BLaER1 treated with 17β-estradiol and CSF1 and Interleukin-3, amounts not matched to agents 10 nM and 100 nM (cell line): Measurements from ENCODE around the gene ZEB2.

Experiments used
- H3K27ac ChIP-seq, 11 experiments: shearing (Covaris generic); formaldehyde crosslinking; 2 replicates each; pipeline ENCODE4 v1.8.1; 2022
- H3K27me3 ChIP-seq, 11 experiments: shearing (Covaris generic); formaldehyde crosslinking; 2 replicates each; pipeline ENCODE4 v1.8.1; 2022
- H3K36me3 ChIP-seq, 11 experiments: shearing (Covaris generic); formaldehyde crosslinking; 2 replicates each; pipeline ENCODE4 v1.8.1; 2022
- H3K4me1 ChIP-seq, 10 experiments: shearing (Covaris generic); formaldehyde crosslinking; 2 replicates each; pipeline ENCODE4 v1.8.1; 2022
- H3K4me2 ChIP-seq, 11 experiments: shearing (Covaris generic); formaldehyde crosslinking; 2 replicates each; pipeline ENCODE4 v1.8.1; 2022
- H3K4me3 ChIP-seq, 10 experiments: shearing (Covaris generic); formaldehyde crosslinking; 2 replicates each; pipeline ENCODE4 v1.8.1; 2022
- H3K9ac ChIP-seq, 11 experiments: shearing (Covaris generic); formaldehyde crosslinking; 2 replicates each; pipeline ENCODE4 v1.8.1; 2022
- H3K9me3 ChIP-seq, 11 experiments: shearing (Covaris generic); formaldehyde crosslinking; replicated peaks in 1 of 11; 2 replicates each; pipeline ENCODE4 v1.8.1; 2022
- H4K20me1 ChIP-seq, 11 experiments: shearing (Covaris generic); formaldehyde crosslinking; 2 replicates each; pipeline ENCODE4 v1.8.1; 2022
- Cebpa-rat ChIP-seq, 11 experiments: shearing (Covaris generic); IDR thresholded peaks; 2 replicates each; pipeline ENCODE4 v1.8.1; 2022

ZEB2 gene

GRCh38 chr2:144404586-144405314 is 115.2 kb downstream of the ZEB2 start:
- Histone ChIP-seq H3K36me3 (peaks cover 96 to 100% (median 98%) of the 10 kb centered on the region in 11 experiments), H3K4me1 (peaks cover 20 to 58% (median 36%) of the 10 kb centered on the region in 10 experiments; a peak in 19 of 20 replicates)
- TF ChIP-seq Cebpa-rat (IDR thresholded peaks at IDR 0.05) = no peak

GRCh38 chr2:144403933-144404332 is 116.0 kb downstream of the ZEB2 start:
- Histone ChIP-seq H3K36me3 (peaks cover 96 to 100% (median 98%) of the 10 kb centered on the region in 11 experiments), H3K9me3 (no peaks in the 10 kb centered on the region), H4K20me1 (peaks cover 87 to 100% (median 98%) of the 10 kb centered on the region in 11 experiments), H3K4me3 (no peak overlapping the region), H3K9ac (no peak overlapping the region), H3K4me1 (peaks cover 20 to 58% (median 32%) of the 10 kb centered on the region in 10 experiments; a peak in 19 of 20 replicates), H3K4me2 (no peak overlapping the region), H3K27me3 (no peaks in the 10 kb centered on the region), H3K27ac (no peak overlapping the region)
- no peak for TF ChIP-seq Cebpa-rat (IDR thresholded peaks at IDR 0.05)

More at GRCh38 chr2:144404586-144405314, 115.2 kb downstream of the ZEB2 start:
- Histone ChIP-seq H3K27me3 (no peaks in the 10 kb centered on the region), H3K9ac (no peak overlapping the region), H3K4me3 (no peak overlapping the region), H3K27ac (no peak overlapping the region; a peak in 1 of 22 replicates), H4K20me1 (peaks cover 87 to 100% (median 98%) of the 10 kb centered on the region in 11 experiments), H3K9me3 (no peaks in the 10 kb centered on the region), H3K4me2 (no peak overlapping the region)

- TF ChIP-seq Cebpa-rat (IDR thresholded peaks at IDR 0.05) = no peak
Measured at GRCh38 chr2:144402251-144402650, 117.7 kb downstream of the ZEB2 start.

GRCh38 chr2:144401036-144401435 is 118.9 kb downstream of the ZEB2 start:
- Histone ChIP-seq H4K20me1 (peaks cover 84 to 100% (median 97%) of the 10 kb centered on the region in 11 experiments), H3K9ac (no peak overlapping the region), H3K36me3 (peaks cover 96 to 100% (median 97%) of the 10 kb centered on the region in 11 experiments), H3K27me3 (no peaks in the 10 kb centered on the region), H3K4me2 (no peak overlapping the region), H3K4me3 (no peak overlapping the region), H3K27ac (no peak overlapping the region), H3K9me3 (no peaks in the 10 kb centered on the region), H3K4me1 (peaks cover 2 to 54% (median 8%) of the 10 kb centered on the region in 10 experiments; a peak in 16 of 20 replicates)
- no peak for TF ChIP-seq Cebpa-rat (IDR thresholded peaks at IDR 0.05)

More at GRCh38 chr2:144402251-144402650, 117.7 kb downstream of the ZEB2 start:
- H3K9ac ChIP-seq = no peak overlapping the region
- H3K4me2 ChIP-seq = no peak overlapping the region
- H3K27ac ChIP-seq = peak overlapping the region in 2 of 11 experiments; percentile 8 to 12; a peak in 1 of 22 replicates
- no peaks in the 10 kb centered on the region for H3K27me3 ChIP-seq
- H3K4me1 ChIP-seq = peaks cover 14 to 56% (median 20%) of the 10 kb centered on the region in 10 experiments; a peak in 19 of 20 replicates
- peaks cover 96 to 100% (median 98%) of the 10 kb centered on the region in 11 experiments for H3K36me3 ChIP-seq
- H4K20me1 ChIP-seq = peaks cover 86 to 100% (median 98%) of the 10 kb centered on the region in 11 experiments
- no peak overlapping the region for H3K4me3 ChIP-seq
- H3K9me3 ChIP-seq = no peaks in the 10 kb centered on the region

GRCh38 chr2:144396318-144396717 is 123.6 kb downstream of the ZEB2 start:
- H3K27me3 ChIP-seq = no peaks in the 10 kb centered on the region
- no peak overlapping the region for H3K9ac ChIP-seq
- no peak overlapping the region for H3K4me3 ChIP-seq
- H3K27ac ChIP-seq = no peak overlapping the region; a peak in 2 of 22 replicates
- no peak for TF ChIP-seq Cebpa-rat (IDR thresholded peaks at IDR 0.05)
- H3K4me2 ChIP-seq = no peak overlapping the region; a peak in 1 of 22 replicates
- H4K20me1 ChIP-seq = peaks cover 89 to 100% (median 99%) of the 10 kb centered on the region in 11 experiments
- peaks cover 0 to 72% (median 0%) of the 10 kb centered on the region in 10 experiments; a peak in 5 of 20 replicates for H3K4me1 ChIP-seq
- H3K9me3 ChIP-seq = no peaks in the 10 kb centered on the region
- H3K36me3 ChIP-seq = peaks cover 99 to 100% (median 100%) of the 10 kb centered on the region in 11 experiments

- Histone ChIP-seq H3K9me3 (no peaks in the 10 kb centered on the region), H3K27me3 (no peaks in the 10 kb centered on the region), H3K4me3 (no peak overlapping the region), H3K4me2 (peak overlapping the region in 2 of 11 experiments; percentile 11 to 35; a peak in 2 of 22 replicates), H3K9ac (no peak overlapping the region), H3K27ac (peak overlapping the region in 1 of 11 experiments; percentile 25; a peak in 1 of 22 replicates), H4K20me1 (peaks cover 84 to 100% (median 97%) of the 10 kb centered on the region in 11 experiments), H3K4me1 (peaks cover 0 to 87% (median 11%) of the 10 kb centered on the region in 10 experiments; a peak in 16 of 20 replicates), H3K36me3 (peaks cover 93 to 100% (median 97%) of the 10 kb centered on the region in 11 experiments)
- no peak for TF ChIP-seq Cebpa-rat (IDR thresholded peaks at IDR 0.05)
Measured at GRCh38 chr2:144390424-144391020, 129.4 kb downstream of the ZEB2 start.

- Histone ChIP-seq H3K9me3 (no peaks in the 10 kb centered on the region), H3K27ac (no peak overlapping the region), H3K9ac (no peak overlapping the region), H3K4me3 (no peak overlapping the region), H4K20me1 (peaks cover 81 to 100% (median 97%) of the 10 kb centered on the region in 11 experiments), H3K4me1 (peaks cover 0 to 87% (median 17%) of the 10 kb centered on the region in 10 experiments; a peak in 16 of 20 replicates), H3K4me2 (peak overlapping the region in 2 of 11 experiments; percentile 35 to 57; a peak in 3 of 22 replicates), H3K27me3 (no peaks in the 10 kb centered on the region), H3K36me3 (peaks cover 91 to 100% (median 96%) of the 10 kb centered on the region in 11 experiments)
- no peak for TF ChIP-seq Cebpa-rat (IDR thresholded peaks at IDR 0.05)
Measured at GRCh38 chr2:144389930-144390311, 130.0 kb downstream of the ZEB2 start.

GRCh38 chr2:144389151-144389929 is 130.6 kb downstream of the ZEB2 start:
- Histone ChIP-seq H3K27ac (no peak overlapping the region), H3K9ac (no peak overlapping the region), H3K27me3 (no peaks in the 10 kb centered on the region), H3K36me3 (peaks cover 85 to 100% (median 90%) of the 10 kb centered on the region in 11 experiments), H3K4me3 (no peak overlapping the region), H3K4me2 (peak overlapping the region in 2 of 11 experiments; percentile 35 to 57; a peak in 3 of 22 replicates), H4K20me1 (peaks cover 75 to 100% (median 97%) of the 10 kb centered on the region in 11 experiments), H3K9me3 (no peaks in the 10 kb centered on the region), H3K4me1 (peaks cover 3 to 89% (median 23%) of the 10 kb centered on the region in 10 experiments; a peak in 19 of 20 replicates)
- peak in 1 of 11 experiments; percentile 24; a peak in 1 of 22 replicates for TF ChIP-seq Cebpa-rat (IDR thresholded peaks at IDR 0.05)
